ENCODE measurements around the gene MRPL14. TPM values are rescaled to one million over a fixed set of nuclear protein-coding genes. Genes with fewer than 3 reads are reported as not detected.

The MRPL14 gene
- total RNA-seq, 2 experiments from 2014 or later: 10.4 to 11.5 TPM

DNA sequence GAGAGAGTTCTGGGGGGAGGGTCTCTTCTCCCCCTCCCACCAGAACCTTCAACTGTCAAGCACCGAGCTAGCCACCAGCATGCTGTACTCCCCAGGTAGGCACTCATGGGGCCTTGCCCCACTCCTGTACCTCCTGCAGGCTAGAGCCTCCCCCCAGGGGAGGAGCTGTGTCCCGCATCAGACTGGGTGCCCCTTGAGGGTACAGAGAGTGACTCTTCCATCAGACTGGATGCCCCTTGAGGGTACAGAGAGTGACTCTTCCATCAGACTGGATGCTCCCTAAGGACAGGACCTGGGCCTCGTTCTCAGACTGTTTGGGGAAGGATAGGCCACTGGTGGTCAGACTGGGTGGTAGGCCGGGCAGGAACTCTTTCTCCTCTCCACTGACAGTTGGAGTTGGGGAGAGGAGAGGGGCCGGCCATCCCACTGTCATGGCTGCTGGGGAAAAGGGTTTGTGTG lies 31.5 kb upstream of the MRPL14 start, which contains the start of gene CAPN11:
Gene CAPN11 (plus strand): TSS at position 51 of the 459 bp plus-strand sequence. CDS start 29 bp downstream, at position 80.
- H3K27ac Mint-ChIP-seq: no peak within 1 kb of the TSS

DNA sequence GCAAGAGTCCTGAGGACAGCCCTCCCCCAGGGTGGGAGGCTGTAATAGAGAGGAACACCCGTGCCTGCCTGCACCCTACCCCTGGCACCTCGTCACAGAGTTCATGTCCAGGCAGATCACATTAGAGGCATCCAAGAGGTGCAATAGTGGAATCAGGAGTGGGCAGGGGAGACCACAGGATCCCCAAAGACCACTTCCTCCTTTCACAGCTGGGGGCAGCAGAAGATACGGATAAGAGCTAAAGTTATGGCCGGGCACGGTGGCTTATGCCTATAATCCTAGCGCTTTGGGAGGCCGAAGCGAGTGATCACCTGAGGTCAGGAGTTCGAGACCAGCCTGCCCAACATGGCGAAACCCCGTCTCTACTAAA lies 29.9 kb upstream of the MRPL14 start:
- Histone ChIP-seq H3K4me1 (ENCODE audit: insufficient read depth, low read length) (peaks cover 8% of the 10 kb centered on the region), H3K4me3 (ENCODE audit: low read length) (no peak overlapping the region), H3K27ac (ENCODE audit: low read depth in 1 of 2, low read length in 2 of 2) (no peak overlapping the region), H3K36me3 (ENCODE audit: insufficient read depth, low read length) (no peaks in the 10 kb centered on the region), H3K9me3 (ENCODE audit: control insufficient read depth in 1 of 2, insufficient read depth in 1 of 2, low read length in 2 of 2) (no peaks in the 10 kb centered on the region), H3K27me3 (ENCODE audit: control insufficient read depth in 1 of 2, insufficient read depth in 2 of 2, low read length in 2 of 2) (no peaks in the 10 kb centered on the region)
- Mint-ChIP-seq H3K9me3 (no peaks in the 10 kb centered on the region), H3K4me1 (ENCODE audit: low read depth) (no peaks in the 10 kb centered on the region), H3K36me3 (ENCODE audit: low read depth) (no peaks in the 10 kb centered on the region), H3K27ac (no peak overlapping the region), H3K4me3 (no peak overlapping the region), H3K27me3 (no peaks in the 10 kb centered on the region)
- intact Hi-C loops (cut with DNase I, micrococcal nuclease): no loop called here
- ChIA-PET CTCF (no interaction called here), POLR2A (no interaction called here)
- no peak for DNase-seq
- TF ChIP-seq, protein P1, sequence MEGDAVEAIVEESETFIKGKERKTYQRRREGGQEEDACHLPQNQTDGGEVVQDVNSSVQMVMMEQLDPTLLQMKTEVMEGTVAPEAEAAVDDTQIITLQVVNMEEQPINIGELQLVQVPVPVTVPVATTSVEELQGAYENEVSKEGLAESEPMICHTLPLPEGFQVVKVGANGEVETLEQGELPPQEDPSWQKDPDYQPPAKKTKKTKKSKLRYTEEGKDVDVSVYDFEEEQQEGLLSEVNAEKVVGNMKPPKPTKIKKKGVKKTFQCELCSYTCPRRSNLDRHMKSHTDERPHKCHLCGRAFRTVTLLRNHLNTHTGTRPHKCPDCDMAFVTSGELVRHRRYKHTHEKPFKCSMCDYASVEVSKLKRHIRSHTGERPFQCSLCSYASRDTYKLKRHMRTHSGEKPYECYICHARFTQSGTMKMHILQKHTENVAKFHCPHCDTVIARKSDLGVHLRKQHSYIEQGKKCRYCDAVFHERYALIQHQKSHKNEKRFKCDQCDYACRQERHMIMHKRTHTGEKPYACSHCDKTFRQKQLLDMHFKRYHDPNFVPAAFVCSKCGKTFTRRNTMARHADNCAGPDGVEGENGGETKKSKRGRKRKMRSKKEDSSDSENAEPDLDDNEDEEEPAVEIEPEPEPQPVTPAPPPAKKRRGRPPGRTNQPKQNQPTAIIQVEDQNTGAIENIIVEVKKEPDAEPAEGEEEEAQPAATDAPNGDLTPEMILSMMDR (IDR thresholded peaks at IDR 0.05): no peak
- ATAC-seq (ENCODE audit: poor library complexity): no peak

More for the DNA sequence above, 31.5 kb upstream of the MRPL14 start, which contains the start of gene CAPN11:
- Histone ChIP-seq H3K36me3 (ENCODE audit: insufficient read depth, low read length) (no peaks in the 10 kb centered on the region), H3K4me3 (ENCODE audit: low read length) (no peak within 1 kb of the TSS), H3K27ac (ENCODE audit: low read depth in 1 of 2, low read length in 2 of 2) (no peak within 1 kb of the TSS), H3K27me3 (ENCODE audit: control insufficient read depth in 1 of 2, insufficient read depth in 2 of 2, low read length in 2 of 2) (no peaks in the 10 kb centered on the region), H3K4me1 (ENCODE audit: insufficient read depth, low read length) (peaks cover 8% of the 10 kb centered on the region), H3K9me3 (ENCODE audit: control insufficient read depth in 1 of 2, insufficient read depth in 1 of 2, low read length in 2 of 2) (no peaks in the 10 kb centered on the region)
- Mint-ChIP-seq H3K4me3 (no peak within 1 kb of the TSS), H3K4me1 (ENCODE audit: low read depth) (no peaks in the 10 kb centered on the region), H3K36me3 (ENCODE audit: low read depth) (no peaks in the 10 kb centered on the region), H3K27me3 (no peaks in the 10 kb centered on the region), H3K9me3 (no peaks in the 10 kb centered on the region)
- DNase-seq (no peak), ATAC-seq (ENCODE audit: poor library complexity) (no peak)
- TF ChIP-seq, protein P1 (IDR thresholded peaks at IDR 0.05): no peak
- POLR2A ChIA-PET: no interaction called here
- intact Hi-C loops (cut with DNase I, micrococcal nuclease): no loop called here
- CTCF ChIA-PET: no interaction called here

DNA sequence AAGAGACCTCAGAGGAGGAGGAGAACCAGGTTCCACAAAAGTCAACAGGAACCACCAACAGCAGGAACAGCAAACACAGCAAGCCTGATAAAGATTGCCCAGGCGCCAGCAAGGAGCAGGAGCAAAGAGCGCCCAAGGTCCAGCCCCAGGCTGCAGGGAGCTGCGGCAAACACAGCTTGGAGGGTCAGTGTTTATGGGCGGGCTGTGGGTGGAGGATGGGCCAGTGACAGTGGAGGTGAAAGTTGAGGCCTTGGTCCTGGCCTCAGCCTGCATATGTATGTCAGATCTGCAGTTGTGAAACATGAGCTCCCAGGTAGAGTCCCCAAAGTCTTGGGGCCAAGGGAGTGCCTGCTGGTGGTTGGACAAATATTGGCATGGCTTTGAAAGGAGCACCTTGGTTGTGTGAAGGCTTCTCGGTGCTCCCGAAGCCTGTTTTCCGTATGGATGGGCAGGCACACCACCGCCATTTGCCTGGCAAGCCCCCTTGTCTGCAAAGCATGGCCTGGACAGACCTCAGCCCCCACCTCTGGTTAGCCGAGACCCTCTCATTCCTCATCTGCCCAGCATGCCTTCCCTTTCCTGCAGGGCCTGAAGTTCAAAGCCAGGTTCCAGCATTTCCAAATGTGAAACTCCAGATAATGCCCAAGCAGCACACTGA lies 29.4 kb upstream of the MRPL14 start:
- peaks cover 2% of the 10 kb centered on the region for H3K4me1 Mint-ChIP-seq (ENCODE audit: low read depth)
- Histone ChIP-seq H3K27me3 (ENCODE audit: control insufficient read depth in 1 of 2, insufficient read depth in 2 of 2, low read length in 2 of 2) (no peaks in the 10 kb centered on the region), H3K4me1 (ENCODE audit: insufficient read depth, low read length) (peaks cover 13% of the 10 kb centered on the region), H3K27ac (ENCODE audit: low read depth in 1 of 2, low read length in 2 of 2) (no peak overlapping the region), H3K36me3 (ENCODE audit: insufficient read depth, low read length) (no peaks in the 10 kb centered on the region), H3K9me3 (ENCODE audit: control insufficient read depth in 1 of 2, insufficient read depth in 1 of 2, low read length in 2 of 2) (no peaks in the 10 kb centered on the region), H3K4me3 (ENCODE audit: low read length) (no peak overlapping the region)
- DNase-seq: no peak
- H3K36me3 Mint-ChIP-seq (ENCODE audit: low read depth): no peaks in the 10 kb centered on the region
- no peak for ATAC-seq (ENCODE audit: poor library complexity)
- ChIA-PET POLR2A (no interaction called here), CTCF (no interaction called here)
- H3K27ac Mint-ChIP-seq: no peak overlapping the region
- H3K4me3 Mint-ChIP-seq: no peak overlapping the region
- TF ChIP-seq, protein P1 (IDR thresholded peaks at IDR 0.05): no peak
- intact Hi-C loops (cut with DNase I, micrococcal nuclease): no loop called here
- H3K27me3 Mint-ChIP-seq: no peaks in the 10 kb centered on the region
- no peaks in the 10 kb centered on the region for H3K9me3 Mint-ChIP-seq
